NCI-H1436 (cell line): ENCODE results near the gene PLSCR5.
A peak's percentile ranks its signal among the peaks of the same experiment; 100 is the strongest.

Source experiments
- DNase-seq: peaks from one replicate; lab custom pipeline; 2025; lab: John Stamatoyannopoulos, UW

Gene PLSCR5

GRCh38 chr3:146544002-146544928 is 60.9 kb downstream of the PLSCR5 start, which contains the start of gene PLSCR1:
PLSCR1 (minus strand) TSS chr3:146544607; CDS start chr3:146536552, 8,055 bp downstream.
- peak; percentile 83 for DNase-seq

- no peak for DNase-seq
These were observed 61.6 kb downstream of the PLSCR5 start for GRCh38 chr3:146543461-146544001.

DNA sequence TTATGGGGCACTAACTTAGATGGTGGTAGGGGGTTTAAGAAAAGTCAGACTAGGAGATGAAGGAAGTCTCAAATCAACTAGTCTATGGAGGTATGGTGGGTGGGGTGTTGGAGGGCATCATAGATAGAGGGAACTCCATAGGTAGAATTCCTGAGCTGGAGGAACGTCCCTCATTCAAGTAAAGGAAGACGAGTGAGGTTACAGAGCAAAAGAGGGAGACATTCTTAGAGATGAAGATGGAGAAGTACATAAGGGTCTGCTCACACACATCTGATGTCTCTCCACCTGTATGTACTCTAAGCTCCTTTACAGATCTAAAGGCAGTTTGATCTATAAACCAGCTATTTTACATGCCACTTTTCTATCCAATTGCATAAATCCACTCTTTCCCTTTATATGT is 62.2 kb downstream of the PLSCR5 start:
- no peak for DNase-seq

DNA sequence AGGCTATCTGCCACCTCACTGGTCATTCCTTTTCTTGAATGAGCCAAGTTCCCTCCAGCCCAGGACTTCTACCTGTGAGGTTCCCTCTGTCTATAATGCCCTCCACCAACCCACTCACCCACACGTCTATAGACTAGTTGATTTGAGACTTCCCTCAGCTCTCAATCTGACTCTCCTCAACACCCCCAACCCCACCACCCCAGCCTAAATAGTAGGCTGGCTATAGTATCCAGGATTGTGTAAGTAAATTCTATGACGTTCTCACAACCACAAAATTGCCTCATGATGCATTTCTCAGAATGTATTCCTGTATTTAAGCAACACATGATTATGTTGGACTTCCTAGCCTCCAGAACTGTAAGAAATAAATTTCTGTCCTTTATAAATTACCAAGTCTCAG is 63.0 kb downstream of the PLSCR5 start:
- no peak for DNase-seq

DNA sequence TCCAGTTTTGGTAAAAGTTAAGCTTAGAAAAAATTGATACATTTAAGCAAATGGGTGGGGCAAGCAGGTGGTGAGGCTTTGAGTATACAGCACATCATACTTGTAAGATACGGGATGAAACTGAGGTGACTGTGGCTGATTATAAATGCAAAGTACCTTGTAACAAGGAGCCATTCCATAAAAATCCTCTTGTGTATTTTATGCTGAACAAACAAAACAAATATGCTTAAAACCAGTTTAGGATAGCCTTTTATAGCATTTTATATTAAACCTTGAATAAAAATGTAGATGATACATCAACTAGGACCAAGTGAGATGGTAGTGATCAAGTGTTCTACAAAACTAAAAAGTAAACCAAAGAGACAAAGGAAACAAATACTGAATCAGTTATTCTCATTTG is 64.2 kb downstream of the PLSCR5 start:
- DNase-seq = no peak

DNA sequence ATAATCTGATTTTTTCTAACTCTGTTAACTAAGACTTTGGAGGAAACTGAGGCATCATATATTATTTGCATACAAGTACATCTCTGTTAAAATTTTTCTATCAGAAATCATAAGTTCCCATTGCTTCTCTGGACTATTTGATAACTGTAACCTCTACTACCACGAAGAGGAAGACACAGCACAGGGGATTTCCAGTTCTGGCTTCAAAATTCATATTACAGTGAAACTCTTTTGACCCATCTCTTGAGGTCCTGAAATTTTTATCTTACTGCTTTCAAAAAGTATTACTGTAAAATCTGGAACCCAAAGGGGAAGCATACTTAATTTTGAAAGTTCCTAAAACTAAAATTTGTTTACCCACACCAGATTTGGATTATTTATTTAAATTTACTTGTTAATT is 64.9 kb downstream of the PLSCR5 start:
- DNase-seq = no peak

- DNase-seq = no peak
These were observed 65.8 kb downstream of the PLSCR5 start for GRCh38 chr3:146539315-146539714.

DNA sequence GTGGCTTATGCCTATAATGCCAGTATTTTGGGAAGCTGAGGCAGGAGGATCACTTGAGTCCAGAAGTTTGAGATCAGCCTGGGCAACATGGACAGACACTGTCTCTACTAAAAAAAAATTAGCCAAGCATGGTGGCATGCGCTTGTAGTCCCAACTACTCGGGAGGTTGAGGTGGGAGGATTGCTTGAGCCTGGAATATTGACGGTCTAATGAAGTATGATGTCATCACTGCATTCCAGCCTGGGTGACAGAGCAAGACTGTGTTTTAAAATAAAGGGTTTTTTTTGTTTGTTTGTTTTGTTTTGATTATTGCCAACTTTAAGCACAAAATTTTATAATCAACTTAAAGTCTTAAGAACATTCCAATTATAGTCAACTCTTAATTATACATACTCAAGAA is 67.5 kb downstream of the PLSCR5 start:
- no peak for DNase-seq

- DNase-seq = no peak
These were observed 68.5 kb downstream of the PLSCR5 start for GRCh38 chr3:146536681-146537080.
